ENCODE data around the gene DEPDC1B. TPM values are rescaled to one million over a fixed set of nuclear protein-coding genes. Genes with fewer than 3 reads are reported as not detected.

DEPDC1B gene, protein sequence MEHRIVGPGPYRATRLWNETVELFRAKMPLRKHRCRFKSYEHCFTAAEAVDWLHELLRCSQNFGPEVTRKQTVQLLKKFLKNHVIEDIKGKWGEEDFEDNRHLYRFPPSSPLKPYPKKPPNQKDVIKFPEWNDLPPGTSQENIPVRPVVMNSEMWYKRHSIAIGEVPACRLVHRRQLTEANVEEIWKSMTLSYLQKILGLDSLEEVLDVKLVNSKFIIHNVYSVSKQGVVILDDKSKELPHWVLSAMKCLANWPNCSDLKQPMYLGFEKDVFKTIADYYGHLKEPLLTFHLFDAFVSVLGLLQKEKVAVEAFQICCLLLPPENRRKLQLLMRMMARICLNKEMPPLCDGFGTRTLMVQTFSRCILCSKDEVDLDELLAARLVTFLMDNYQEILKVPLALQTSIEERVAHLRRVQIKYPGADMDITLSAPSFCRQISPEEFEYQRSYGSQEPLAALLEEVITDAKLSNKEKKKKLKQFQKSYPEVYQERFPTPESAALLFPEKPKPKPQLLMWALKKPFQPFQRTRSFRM
- total RNA-seq (2014; rRNA removed; shearing (Covaris generic)), result 26.9 and 31.8 TPM in 2 replicates

DNA sequence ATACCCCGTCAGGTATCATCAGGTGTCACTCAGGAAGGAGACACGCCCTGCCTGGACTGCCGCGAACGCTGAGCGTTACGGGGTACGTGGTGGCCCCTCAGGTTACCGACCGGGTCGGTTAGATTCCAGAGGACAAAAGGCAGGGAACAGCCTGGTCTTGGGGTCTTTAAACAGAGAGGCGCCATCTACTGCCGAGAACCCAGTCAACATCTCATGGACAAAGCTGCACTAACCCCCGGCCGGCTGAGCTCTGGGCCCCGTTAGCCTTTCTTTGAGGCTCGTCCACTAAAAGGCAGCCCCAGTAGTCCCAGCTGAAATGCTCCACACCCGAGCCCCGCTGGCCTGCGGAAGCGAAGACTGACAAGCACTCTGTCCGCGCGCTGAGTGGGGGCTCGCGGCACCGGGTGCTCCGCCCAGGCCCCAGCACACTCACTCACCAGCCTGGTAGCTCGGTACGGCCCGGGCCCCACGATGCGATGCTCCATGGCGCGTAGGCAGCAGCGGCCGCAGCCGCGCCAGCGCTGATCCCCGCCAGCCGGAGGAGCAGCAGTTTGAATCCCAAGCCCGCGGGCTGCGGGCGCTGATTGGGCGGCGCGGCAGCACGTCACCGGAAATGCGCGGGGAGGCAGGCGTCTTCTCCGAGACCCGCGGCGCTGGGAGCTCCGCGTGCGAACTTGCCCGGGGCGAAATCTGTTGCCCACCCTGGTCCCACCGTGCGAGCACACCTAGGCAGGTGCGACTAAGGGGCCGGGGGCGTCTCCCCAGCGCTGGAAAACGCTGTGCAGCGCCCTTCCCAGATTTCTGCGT is at the start of gene DEPDC1B:
Gene DEPDC1B, minus strand, starts transcription at position 558 of the 807 bp plus-strand sequence. Its CDS starts 73 bp downstream, at position 485.

Other genes with a start within 250 kb of the DEPDC1B start
- gene ELOVL7, start 144.1 kb upstream of the DEPDC1B start, total RNA-seq (2014; rRNA removed; shearing (Covaris generic)), result 0.45 and 0.68 TPM in 2 replicates
- 7.3 and 7.9 TPM in 2 replicates for gene ERCC8, start 244.9 kb upstream of the DEPDC1B start, total RNA-seq (2014; rRNA removed; shearing (Covaris generic))
- 76.3 and 81.1 TPM in 2 replicates for gene NDUFAF2, start 245.0 kb upstream of the DEPDC1B start, total RNA-seq (2014; rRNA removed; shearing (Covaris generic))

Measured in A375 (cell line).